KMS-11 (cell line): ENCODE measurements around the gene CDK6.

Experiments used
- H2AFZ ChIP-seq: fragments of 200-600 bp; sonication (generic); 2 replicates; pipeline ENCODE4 v1.6.1; 2016; ENCODE audit warnings: antibody characterized with exemption, mixed run types, low read depth
- H3K27ac ChIP-seq: fragments of 200-600 bp; sonication (generic); 2 replicates; pipeline ENCODE4 v1.6.1; 2016; ENCODE audit warnings: mild to moderate bottlenecking, mixed run types
- H3K27me3 ChIP-seq: fragments of 200-600 bp; sonication (generic); 2 replicates; pipeline ENCODE4 v1.6.1; 2017; ENCODE audit warnings: mild to moderate bottlenecking, low read depth, mixed run types, moderate library complexity; ENCODE audit not compliant: insufficient read depth
- H3K36me3 ChIP-seq: fragments of 200-600 bp; sonication (generic); 2 replicates; pipeline ENCODE4 v1.6.1; 2017; ENCODE audit warnings: mild to moderate bottlenecking, mixed run types; ENCODE audit not compliant: insufficient read depth
- H3K4me1 ChIP-seq: fragments of 200-600 bp; sonication (generic); 2 replicates; pipeline ENCODE4 v1.6.1; 2016; ENCODE audit warnings: mild to moderate bottlenecking, low read depth, mixed run types; ENCODE audit not compliant: poor library complexity, severe bottlenecking
- H3K4me2 ChIP-seq: fragments of 200-600 bp; sonication (generic); 2 replicates; pipeline ENCODE4 v1.7.0; 2016; ENCODE audit warnings: mild to moderate bottlenecking, mixed run types
- H3K4me3 ChIP-seq: fragments of 200-600 bp; sonication (generic); IDR thresholded peaks from 2 replicates; pipeline ENCODE4 v1.6.1; 2017; ENCODE audit warnings: low read depth, low read length, mixed read lengths; ENCODE audit not compliant: insufficient read depth
- H3K79me2 ChIP-seq: fragments of 200-600 bp; sonication (generic); 2 replicates; pipeline ENCODE4 v1.6.1; 2016; ENCODE audit warnings: low read depth, mixed run types; ENCODE audit not compliant: insufficient read depth
- H3K9ac ChIP-seq: fragments of 200-600 bp; sonication (generic); 2 replicates; pipeline ENCODE4 v1.6.1; 2016; ENCODE audit warnings: mild to moderate bottlenecking, mixed run types
- H4K20me1 ChIP-seq: fragments of 200-600 bp; sonication (generic); 2 replicates; pipeline ENCODE4 v1.6.1; 2016; ENCODE audit warnings: mild to moderate bottlenecking, mixed run types; ENCODE audit not compliant: insufficient read depth
- TF ChIP-seq, protein P1 (sequence below): fragments of 200-600 bp; sonication (generic); conservative IDR thresholded peaks from 2 replicates; pipeline ENCODE4 v1.6.1; 2017; ENCODE audit warnings: low read depth, mild to moderate bottlenecking, antibody characterized with exemption, low read length, moderate library complexity, mixed read lengths

The CDK6 gene

GRCh38 chr7:92631850-92632487 lies 204.4 kb downstream of the CDK6 start:
- Histone ChIP-seq H3K4me3 (no peak overlapping the region), H3K36me3 (0 out of 2 replicates have a peak, but pooled peaks cover 8% of the 10 kb centered on the region), H2AFZ (no peak overlapping the region), H3K4me1 (peaks cover 56% of the 10 kb centered on the region), H3K79me2 (peaks cover 84% of the 10 kb centered on the region), H3K27ac (no peak overlapping the region), H4K20me1 (no peaks in the 10 kb centered on the region), H3K9ac (no peak overlapping the region), H3K4me2 (no peak overlapping the region), H3K27me3 (no peaks in the 10 kb centered on the region)
- TF ChIP-seq, protein P1, sequence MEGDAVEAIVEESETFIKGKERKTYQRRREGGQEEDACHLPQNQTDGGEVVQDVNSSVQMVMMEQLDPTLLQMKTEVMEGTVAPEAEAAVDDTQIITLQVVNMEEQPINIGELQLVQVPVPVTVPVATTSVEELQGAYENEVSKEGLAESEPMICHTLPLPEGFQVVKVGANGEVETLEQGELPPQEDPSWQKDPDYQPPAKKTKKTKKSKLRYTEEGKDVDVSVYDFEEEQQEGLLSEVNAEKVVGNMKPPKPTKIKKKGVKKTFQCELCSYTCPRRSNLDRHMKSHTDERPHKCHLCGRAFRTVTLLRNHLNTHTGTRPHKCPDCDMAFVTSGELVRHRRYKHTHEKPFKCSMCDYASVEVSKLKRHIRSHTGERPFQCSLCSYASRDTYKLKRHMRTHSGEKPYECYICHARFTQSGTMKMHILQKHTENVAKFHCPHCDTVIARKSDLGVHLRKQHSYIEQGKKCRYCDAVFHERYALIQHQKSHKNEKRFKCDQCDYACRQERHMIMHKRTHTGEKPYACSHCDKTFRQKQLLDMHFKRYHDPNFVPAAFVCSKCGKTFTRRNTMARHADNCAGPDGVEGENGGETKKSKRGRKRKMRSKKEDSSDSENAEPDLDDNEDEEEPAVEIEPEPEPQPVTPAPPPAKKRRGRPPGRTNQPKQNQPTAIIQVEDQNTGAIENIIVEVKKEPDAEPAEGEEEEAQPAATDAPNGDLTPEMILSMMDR, result no peak

DNA sequence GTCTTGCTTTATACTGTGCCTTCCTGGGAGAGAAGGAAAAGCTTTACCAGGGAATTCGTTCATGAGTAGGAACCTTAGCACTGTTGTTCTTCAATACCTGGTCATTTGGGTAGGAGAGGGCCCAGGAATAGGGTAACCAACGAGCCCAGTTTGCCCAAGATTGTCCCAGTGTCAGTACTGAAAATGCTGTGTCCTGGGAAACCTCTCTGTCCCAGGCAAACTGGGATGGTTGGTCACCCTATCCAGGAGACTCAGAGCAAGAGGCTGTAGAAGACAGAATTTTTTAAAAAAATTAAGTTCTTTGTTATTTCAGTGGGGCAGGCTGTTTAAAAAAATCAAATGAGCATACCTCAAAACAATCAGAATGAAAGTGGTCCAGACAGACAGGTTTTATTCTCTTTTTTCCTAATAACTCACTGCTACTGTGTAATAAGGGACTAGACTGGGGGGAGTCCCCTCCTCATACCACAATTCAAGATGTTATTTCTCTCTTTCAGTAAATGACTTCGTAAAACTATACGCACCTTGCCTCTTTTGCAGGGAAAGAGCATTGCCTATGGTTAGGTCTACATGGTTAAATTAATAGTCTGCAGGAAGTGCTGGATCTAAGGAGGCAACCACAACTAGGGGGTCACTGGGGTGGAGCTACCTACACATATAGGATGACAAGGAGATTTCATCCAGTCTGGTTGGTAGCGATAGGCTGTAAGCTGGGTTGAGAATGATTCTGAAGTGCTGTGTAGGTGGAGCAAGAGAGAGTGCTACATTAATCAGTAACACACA lies 205.1 kb downstream of the CDK6 start:
- no peak overlapping the region for H3K27ac ChIP-seq
- TF ChIP-seq, protein P1, result no peak
- peaks cover 56% of the 10 kb centered on the region for H3K4me1 ChIP-seq
- H3K27me3 ChIP-seq, result no peaks in the 10 kb centered on the region
- H2AFZ ChIP-seq, result no peak overlapping the region
- H4K20me1 ChIP-seq, result no peaks in the 10 kb centered on the region
- no peak overlapping the region for H3K4me2 ChIP-seq
- H3K36me3 ChIP-seq, result 0 out of 2 replicates have a peak, but pooled peaks cover 8% of the 10 kb centered on the region
- no peak overlapping the region for H3K9ac ChIP-seq
- no peak overlapping the region for H3K4me3 ChIP-seq
- peaks cover 87% of the 10 kb centered on the region for H3K79me2 ChIP-seq

- no peak overlapping the region for H3K4me2 ChIP-seq
- H3K4me1 ChIP-seq, result peaks cover 55% of the 10 kb centered on the region
- H3K9ac ChIP-seq, result no peak overlapping the region
- H2AFZ ChIP-seq, result no peak overlapping the region
- no peaks in the 10 kb centered on the region for H3K27me3 ChIP-seq
- H4K20me1 ChIP-seq, result no peaks in the 10 kb centered on the region
- H3K79me2 ChIP-seq, result peaks cover 87% of the 10 kb centered on the region
- TF ChIP-seq, protein P1, result no peak
- no peak overlapping the region for H3K27ac ChIP-seq
- no peak overlapping the region for H3K4me3 ChIP-seq
- 0 out of 2 replicates have a peak, but pooled peaks cover 8% of the 10 kb centered on the region for H3K36me3 ChIP-seq
Observed at GRCh38 chr7:92629779-92630178, 206.6 kb downstream of the CDK6 start.

- no peaks in the 10 kb centered on the region for H4K20me1 ChIP-seq
- H2AFZ ChIP-seq, result no peak overlapping the region
- no peak overlapping the region for H3K4me2 ChIP-seq
- H3K9ac ChIP-seq, result no peak overlapping the region
- no peak overlapping the region for H3K27ac ChIP-seq
- H3K79me2 ChIP-seq, result peaks cover 87% of the 10 kb centered on the region
- TF ChIP-seq, protein P1, result no peak
- H3K4me3 ChIP-seq, result no peak overlapping the region
- H3K27me3 ChIP-seq, result no peaks in the 10 kb centered on the region
- H3K4me1 ChIP-seq, result peaks cover 55% of the 10 kb centered on the region
- 0 out of 2 replicates have a peak, but pooled peaks cover 8% of the 10 kb centered on the region for H3K36me3 ChIP-seq
Observed at GRCh38 chr7:92627956-92628355, 208.4 kb downstream of the CDK6 start.
